Activated T-cell treated with anti-CD3 and anti-CD28 coated beads, Interleukin-2, amount 50 U/mL, for 72 hours (primary cell): ENCODE measurements around the gene PALB2. TPM values are rescaled to one million over a fixed set of nuclear protein-coding genes. Genes with fewer than 3 reads are reported as not detected.

Source experiments
- total RNA-seq, 2 donors: library from RNA; stranded (reverse); gene quantifications; one replicate each; pipeline ENCODE4 v1.2.3, GENCODE V29; 2022

Gene PALB2
- total RNA-seq, 2 donors from 2014 or later: 22.2 to 31.7 TPM

Other genes with a start within 250 kb of the PALB2 start
- 10 to 100 TPM; 23.6 to 24.3 TPM for gene COG7, start 188.1 kb downstream of the PALB2 start, total RNA-seq
- gene GGA2, start 130.8 kb downstream of the PALB2 start, total RNA-seq: 10 to 100 TPM; 85.5 to 86.6 TPM
- 10 to 100 TPM; 12.5 to 13.4 TPM for gene EARS2, start 84.0 kb downstream of the PALB2 start, total RNA-seq
- gene UBFD1, start 83.6 kb downstream of the PALB2 start, total RNA-seq: 10 to 100 TPM; 58.8 to 63.4 TPM
- 10 to 100 TPM; 73.5 to 80.3 TPM for gene NDUFAB1, start 45.0 kb downstream of the PALB2 start, total RNA-seq
- gene DCTN5, start 156 bp upstream of the PALB2 start, total RNA-seq: 10 to 100 TPM; 62.6 to 78.2 TPM
- gene PLK1, start 37.6 kb upstream of the PALB2 start, total RNA-seq: 100 to 1,000 TPM in 1 of 2 donors, 10 to 100 TPM in 1; 79.5 to 110 TPM
- under 1 TPM in 1 of 2 donors, not detected in 1; 0.24 TPM for gene ERN2, start 71.9 kb upstream of the PALB2 start, total RNA-seq
- not detected for gene CHP2, start 113.7 kb upstream of the PALB2 start, total RNA-seq
- 10 to 100 TPM; 72.1 to 77.0 TPM for gene PRKCB, start 194.7 kb upstream of the PALB2 start, total RNA-seq